K562 (cell line): ENCODE measurements around the gene SCNN1B. TPM values are rescaled to one million over a fixed set of nuclear protein-coding genes. Genes with fewer than 3 reads are reported as not detected.

ENCODE experiments used
- ATAC-seq: fragments of 200-7000 bp; cut with Tn5 transposase; 3 replicates; pipeline ENCODE4 v1.9.1; 2020; ENCODE audit warnings: moderate library complexity
- BruUV-seq: library from RNA; stranded (reverse); fragments of 400-500 nt; replicated peaks from 2 replicates; lab custom pipeline; 2021; lab: Mats Ljungman, UMichigan
- CTCF ChIA-PET: fragments of 300-600 bp; formaldehyde crosslinking; extraction: SDS; loops from one replicate; lab custom pipeline; 2021; ENCODE audit warnings: low intra/inter-chr PET ratio; lab: Yijun Ruan, JAX
- POLR2A ChIA-PET: fragments of 300-600, 350-650 bp; sonication (Branson Sonifier 250); formaldehyde crosslinking; extraction: SDS; loops from one replicate; lab custom pipeline; 2021; ENCODE audit warnings: antibody characterized with exemption, inconsistent platforms; lab: Yijun Ruan, JAX
- DNase-seq, 4 experiments: peaks; one replicate each; pipeline versions ENCODE4 v3.0.0 to v3.0.0-alpha.2; 2011 to 2018; ENCODE audit warnings: low spot score in 3 of 4, mixed read lengths in 3 of 4; ENCODE audit errors: extremely low read depth in 1 of 4
- FAIRE-seq: peaks from 2 replicates; lab custom pipeline; 2011; peaks lifted over from hg19 to GRCh38; lab: Jason Lieb, UNC
- H2AFZ ChIP-seq: 2 replicates; pipeline ENCODE4 v1.6.0; 2011; ENCODE audit warnings: low read depth, low read length, control low read depth, inconsistent platforms
- H3K27ac ChIP-seq: fragments of 200-600 bp; 3 replicates; pipeline ENCODE4 v1.8.0; 2011; ENCODE audit warnings: low read depth, mild to moderate bottlenecking, control low read depth, inconsistent platforms, low read length, moderate library complexity, mixed read lengths; ENCODE audit errors: extremely low read depth
- H3K27me3 ChIP-seq, 2 experiments: fragments of 300-600 bp in 1 of 2; 2 replicates in 1 of 2; 3 replicates in 1 of 2; pipeline versions ENCODE4 v1.6.0 to v1.8.0; 2011; ENCODE audit warnings: inconsistent platforms in 2 of 2, low read length in 2 of 2, mild to moderate bottlenecking in 1 of 2, mixed read lengths in 1 of 2, moderate library complexity in 1 of 2; ENCODE audit not compliant: control insufficient read depth in 2 of 2, insufficient read depth in 2 of 2
- H3K36me3 ChIP-seq: fragments of 300-600 bp; 3 replicates; pipeline ENCODE4 v1.8.0; 2011; ENCODE audit warnings: mild to moderate bottlenecking, low read length, inconsistent platforms; ENCODE audit not compliant: control insufficient read depth, insufficient read depth
- H3K4me1 ChIP-seq, 2 experiments: fragments of 200-600 bp in 1 of 2; replicated peaks in 1 of 2; 2 replicates in 1 of 2; 3 replicates in 1 of 2; pipeline versions ENCODE4 v1.5.1 to v1.8.0; 2011; ENCODE audit warnings: inconsistent platforms in 2 of 2, low read length in 2 of 2, mild to moderate bottlenecking in 1 of 2, mixed read lengths in 1 of 2, moderate library complexity in 1 of 2; ENCODE audit not compliant: control insufficient read depth in 2 of 2, insufficient read depth in 2 of 2
- H3K4me2 ChIP-seq: 2 replicates; pipeline ENCODE4 v1.6.1; 2011; ENCODE audit warnings: low read length, control low read depth, inconsistent platforms, mixed read lengths; ENCODE audit not compliant: insufficient read depth
- H3K4me3 ChIP-seq: fragments of 200-600 bp; sonication (generic), shearing (Covaris generic); 2 replicates; pipeline ENCODE4 v1.5.1; 2016; ENCODE audit warnings: control low read depth, inconsistent platforms
- H3K79me2 ChIP-seq: fragments of 200-600 bp; 3 replicates; pipeline ENCODE4 v1.8.0; 2011; ENCODE audit warnings: low read length, inconsistent platforms; ENCODE audit not compliant: control insufficient read depth, insufficient read depth
- H3K9ac ChIP-seq, 2 experiments: 2 replicates each; pipeline versions ENCODE4 v1.6.0 to v1.6.1; 2011; ENCODE audit warnings: low read depth in 2 of 2, low read length in 2 of 2, control low read depth in 1 of 2, inconsistent platforms in 1 of 2, mild to moderate bottlenecking in 1 of 2, mixed read lengths in 1 of 2; ENCODE audit not compliant: insufficient read depth in 1 of 2
- H3K9me1 ChIP-seq: one replicate; pipeline ENCODE4 v1.6.0; 2011; ENCODE audit warnings: inconsistent platforms, mild to moderate bottlenecking, low read length, moderate library complexity; ENCODE audit not compliant: control insufficient read depth, insufficient read depth
- H3K9me3 ChIP-seq: replicated peaks from 2 replicates; pipeline ENCODE4 v1.5.1; 2011; ENCODE audit warnings: low read depth, low read length, inconsistent platforms; ENCODE audit not compliant: control insufficient read depth, insufficient read depth
- H4K20me1 ChIP-seq: replicated peaks from 2 replicates; pipeline ENCODE4 v1.6.1; 2011; ENCODE audit warnings: low read length, inconsistent platforms, mixed read lengths; ENCODE audit not compliant: control insufficient read depth, insufficient read depth
- ETV5 ChIP-seq: sonication (generic); formaldehyde crosslinking; IDR thresholded peaks from 2 replicates; pipeline ENCODE4 v1.4.0; 2020; ENCODE audit warnings: low read depth, mild to moderate bottlenecking, missing genetic modification reagents
- FOSL1 ChIP-seq: fragments of 200-800 bp; sonication (Bioruptor generic); conservative IDR thresholded peaks from 2 replicates; pipeline ENCODE4 v1.6.1; 2016; ENCODE audit warnings: missing genetic modification characterization, missing compliant biosample characterization
- HNRNPUL1 ChIP-seq: fragments of 200-400 bp; formaldehyde crosslinking; IDR thresholded peaks from 2 replicates; pipeline ENCODE4 v1.6.1; 2017; ENCODE audit warnings: low read length
- NCOA6 ChIP-seq: fragments of 450-650 bp; IDR thresholded peaks from 2 replicates; pipeline ENCODE4 v1.6.1; 2017; ENCODE audit warnings: mild to moderate bottlenecking
- RAD21 ChIP-seq, 2 experiments: fragments of 250-450 bp in 1 of 2; fragments of 450-650 bp in 1 of 2; sonication (Bioruptor Pico) in 1 of 2; formaldehyde crosslinking in 1 of 2; IDR thresholded peaks in 1 of 2; conservative IDR thresholded peaks in 1 of 2; 2 replicates each; pipeline versions ENCODE4 v1.4.0 to v1.8.0; 2020 to 2022; ENCODE audit warnings: mild to moderate bottlenecking in 2 of 2, moderate library complexity in 1 of 2
- RBM15 ChIP-seq: fragments of 200-400 bp; formaldehyde crosslinking; IDR thresholded peaks from 2 replicates; pipeline ENCODE4 v1.6.1; 2018; ENCODE audit warnings: mild to moderate bottlenecking, low read length, moderate library complexity; ENCODE audit not compliant: insufficient read depth
- SAFB2 ChIP-seq: fragments of 200-400 bp; formaldehyde crosslinking; IDR thresholded peaks from 2 replicates; pipeline ENCODE4 v1.6.1; 2018; ENCODE audit warnings: borderline replicate concordance, low read length, low read depth, moderate library complexity; ENCODE audit not compliant: severe bottlenecking
- SLC30A9 ChIP-seq: fragments of 250-450 bp; sonication (Bioruptor Pico); IDR thresholded peaks from 2 replicates; pipeline ENCODE4 v1.8.0; 2022; ENCODE audit warnings: mild to moderate bottlenecking, moderate library complexity
- WGBS: fragments of 100-300 bp; shearing (Covaris generic); methylation state at CpG from one replicate; pipeline ENCODE4 v1.1.6; 2016; ENCODE audit warnings: low coverage, mixed read lengths; ENCODE audit not compliant: insufficient coverage; ENCODE audit errors: missing lambda C conversion rate; 5-methylcytosine and 5-hydroxymethylcytosine counted together
- in situ Hi-C: fragments of 300-500 bp; cut with MboI; formaldehyde crosslinking; loops from 4 replicates; pipeline ENCODE4 v1.15.0; 2018; ENCODE audit warnings: inconsistent platforms, mixed read lengths
- intact Hi-C: fragments of 100-400 bp; cut with micrococcal nuclease; formaldehyde crosslinking; loops from 2 replicates; pipeline ENCODE4 v1.14.2; 2022
- polyA plus RNA-seq, 8 experiments: library from polyadenylated mRNA; depleted of rRNA in 4 of 8; stranded (reverse) in 5 of 8; unstranded in 3 of 8; fragments of >200 nt; fragmentation: Nextera tagmentation in 2 of 8; fragmentation: Illumina TruSeq in 1 of 8; extraction: Ambion mirVana in 2 of 8; extraction: Trizol in 1 of 8; gene quantifications; 2 replicates each; pipeline versions ENCODE4 v1.2.1 to v1.2.3, GENCODE V29; 2011 to 2014; ENCODE audit warnings: inconsistent platforms in 1 of 8, missing spikeins in 1 of 8
- total RNA-seq, 7 experiments: library from RNA; depleted of rRNA in 6 of 7; stranded (reverse); fragments of >200 nt in 6 of 7; fragmentation: Illumina TruSeq in 2 of 7; extraction: Trizol in 2 of 7; gene quantifications; 2 replicates each; pipeline versions ENCODE4 v1.2.1 to v1.2.3, GENCODE V29; 2011 to 2021; ENCODE audit warnings: low replicate concordance in 1 of 7
- TF ChIP-seq, protein P1 (sequence below), 2 experiments: fragments of 450-650 bp; IDR thresholded peaks; 2 replicates each; pipeline ENCODE4 v1.6.1; 2018; ENCODE audit warnings: mild to moderate bottlenecking in 2 of 2, low read depth in 1 of 2; ENCODE audit not compliant: partially characterized antibody in 2 of 2

The SCNN1B gene
- total and polyA plus RNA-seq, 9 of the 15 experiments (the other 6 are each of a cell fraction or from before 2014, with no cell fraction given): not detected

DNA sequence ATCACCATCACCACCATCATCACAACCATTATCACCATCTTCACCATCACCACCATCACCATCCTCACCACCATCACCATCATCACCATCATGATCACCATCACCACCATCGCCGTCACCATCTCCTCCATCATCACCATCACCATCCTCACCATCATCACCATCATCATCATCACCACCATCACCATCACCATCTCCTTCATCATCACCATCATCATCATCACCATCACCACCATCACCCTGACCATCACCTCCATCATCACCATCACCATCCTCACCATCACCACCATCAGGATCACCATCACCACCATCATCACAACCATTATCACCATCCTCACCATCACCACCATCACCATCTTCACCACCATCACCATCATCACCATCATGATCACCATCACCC, 14.1 kb downstream of the SCNN1B start:
- Histone ChIP-seq H3K4me3 (no peak overlapping the region), H3K4me2 (no peak overlapping the region), H2AFZ (no peak overlapping the region), H3K9ac (no peak overlapping the region), H3K9me1 (no peaks in the 10 kb centered on the region), H3K36me3 (no peaks in the 10 kb centered on the region), H3K79me2 (no peaks in the 10 kb centered on the region), H3K27me3 (peaks cover 12 to 37% of the 10 kb centered on the region in 2 experiments), H3K9me3 (no peaks in the 10 kb centered on the region; the same call in 1 of the 2 replicates), H3K4me1 (no peaks in the 10 kb centered on the region), H4K20me1 (0 out of 2 replicates have a peak, but pooled peaks cover 2% of the 10 kb centered on the region), H3K27ac (no peak overlapping the region)
- WGBS: 10% methylated on average over 2 of the region's 2 CpGs
- BruUV-seq: no TSS peak
- no peak for FAIRE-seq
- in situ Hi-C loops: no loop called here
- CTCF ChIA-PET: no interaction called here
- intact Hi-C loops: no loop called here
- TF ChIP-seq FOSL1 (tag) (no peak), NCOA6 (no peak), RAD21 (CRISPR knock-in tag; conservative IDR thresholded peaks at IDR 0.05 in 1 of 2, IDR thresholded peaks at IDR 0.05 in 1 of 2) (no peak), HNRNPUL1 (no peak), SAFB2 (no peak), RBM15 (no peak), ETV5 (CRISPR knock-in tag) (no peak), SLC30A9 (CRISPR knock-in tag) (no peak)
- TF ChIP-seq, protein P1, sequence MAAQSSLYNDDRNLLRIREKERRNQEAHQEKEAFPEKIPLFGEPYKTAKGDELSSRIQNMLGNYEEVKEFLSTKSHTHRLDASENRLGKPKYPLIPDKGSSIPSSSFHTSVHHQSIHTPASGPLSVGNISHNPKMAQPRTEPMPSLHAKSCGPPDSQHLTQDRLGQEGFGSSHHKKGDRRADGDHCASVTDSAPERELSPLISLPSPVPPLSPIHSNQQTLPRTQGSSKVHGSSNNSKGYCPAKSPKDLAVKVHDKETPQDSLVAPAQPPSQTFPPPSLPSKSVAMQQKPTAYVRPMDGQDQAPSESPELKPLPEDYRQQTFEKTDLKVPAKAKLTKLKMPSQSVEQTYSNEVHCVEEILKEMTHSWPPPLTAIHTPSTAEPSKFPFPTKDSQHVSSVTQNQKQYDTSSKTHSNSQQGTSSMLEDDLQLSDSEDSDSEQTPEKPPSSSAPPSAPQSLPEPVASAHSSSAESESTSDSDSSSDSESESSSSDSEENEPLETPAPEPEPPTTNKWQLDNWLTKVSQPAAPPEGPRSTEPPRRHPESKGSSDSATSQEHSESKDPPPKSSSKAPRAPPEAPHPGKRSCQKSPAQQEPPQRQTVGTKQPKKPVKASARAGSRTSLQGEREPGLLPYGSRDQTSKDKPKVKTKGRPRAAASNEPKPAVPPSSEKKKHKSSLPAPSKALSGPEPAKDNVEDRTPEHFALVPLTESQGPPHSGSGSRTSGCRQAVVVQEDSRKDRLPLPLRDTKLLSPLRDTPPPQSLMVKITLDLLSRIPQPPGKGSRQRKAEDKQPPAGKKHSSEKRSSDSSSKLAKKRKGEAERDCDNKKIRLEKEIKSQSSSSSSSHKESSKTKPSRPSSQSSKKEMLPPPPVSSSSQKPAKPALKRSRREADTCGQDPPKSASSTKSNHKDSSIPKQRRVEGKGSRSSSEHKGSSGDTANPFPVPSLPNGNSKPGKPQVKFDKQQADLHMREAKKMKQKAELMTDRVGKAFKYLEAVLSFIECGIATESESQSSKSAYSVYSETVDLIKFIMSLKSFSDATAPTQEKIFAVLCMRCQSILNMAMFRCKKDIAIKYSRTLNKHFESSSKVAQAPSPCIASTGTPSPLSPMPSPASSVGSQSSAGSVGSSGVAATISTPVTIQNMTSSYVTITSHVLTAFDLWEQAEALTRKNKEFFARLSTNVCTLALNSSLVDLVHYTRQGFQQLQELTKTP (IDR thresholded peaks at IDR 0.05; ENCODE audit: low read depth in 1 of 2, partially characterized antibody in 2 of 2): no peak
- no peak for ATAC-seq
- POLR2A ChIA-PET: no interaction called here
- no peak for DNase-seq
